Inflammatory macrophage treated with lipopolysaccharide for 4 hours (primary cell): ENCODE measurements around the gene OTOP2.
"Not testable (repeated sequence)": the region's sequence is repeated elsewhere in the genome, so short reads cannot be mapped to it uniquely, and the experiment has no call there.

ENCODE experiments used
- DNase-seq: peaks from one replicate; pipeline ENCODE4 v3.0.0-alpha.2; 2020

The OTOP2 gene

DNA sequence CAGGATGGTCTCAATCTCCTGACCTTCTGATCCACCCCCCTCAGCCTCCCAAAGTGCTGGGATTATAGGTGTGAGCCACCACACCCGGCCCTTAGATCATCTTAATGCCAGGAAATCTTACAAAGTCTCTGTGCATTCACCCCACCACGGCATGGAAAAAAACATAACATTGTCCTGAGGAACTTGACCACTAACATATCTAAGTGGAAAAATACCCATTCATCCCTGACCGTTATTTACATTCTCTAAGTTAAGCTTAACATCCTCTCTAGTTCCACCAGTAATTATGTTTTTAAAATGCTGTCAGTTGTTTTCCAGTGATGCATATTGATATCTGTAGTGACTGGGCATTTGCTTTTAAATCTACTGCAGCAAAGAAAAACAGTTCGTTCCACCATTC is 51.9 kb downstream of the OTOP2 start:
- no peak for DNase-seq

DNA sequence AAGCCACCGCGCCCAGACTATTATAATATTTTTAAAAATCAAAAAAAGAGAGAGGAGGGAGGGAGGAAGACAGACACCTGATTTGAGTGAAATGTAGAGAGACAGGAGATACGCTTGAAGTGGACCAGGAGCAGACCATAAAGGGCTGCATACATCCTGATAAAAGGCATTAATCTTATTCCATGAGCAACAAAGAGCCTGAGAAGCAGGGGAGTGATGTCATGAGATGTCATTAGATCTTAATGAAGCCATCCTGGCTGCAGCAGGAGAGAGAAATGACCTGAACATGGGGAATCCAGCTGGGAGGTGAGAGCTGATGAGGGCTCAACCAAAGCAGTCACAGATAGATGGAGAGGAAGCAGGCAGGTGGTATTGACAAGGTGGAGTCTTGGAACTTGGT is 53.7 kb downstream of the OTOP2 start:
- DNase-seq = no peak

DNA sequence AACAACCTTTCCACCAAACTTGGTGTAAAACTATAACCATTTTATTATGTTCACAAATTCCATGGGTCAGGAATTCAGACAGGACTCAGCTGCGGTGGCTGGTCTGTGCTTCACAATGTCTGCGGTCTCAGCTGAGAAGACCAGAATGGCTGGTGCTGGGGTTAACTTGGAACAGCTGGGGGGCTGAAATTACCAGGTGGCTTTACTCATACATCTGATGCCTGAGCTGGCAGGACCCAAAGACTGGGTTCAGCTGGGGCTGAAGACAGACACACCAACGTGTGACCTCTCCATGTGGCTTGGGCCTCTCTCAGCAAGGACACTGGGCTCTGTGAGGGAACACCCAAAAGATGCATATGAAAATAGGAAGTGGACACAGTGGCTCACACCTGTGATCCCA is 54.2 kb downstream of the OTOP2 start:
- no peak for DNase-seq

DNA sequence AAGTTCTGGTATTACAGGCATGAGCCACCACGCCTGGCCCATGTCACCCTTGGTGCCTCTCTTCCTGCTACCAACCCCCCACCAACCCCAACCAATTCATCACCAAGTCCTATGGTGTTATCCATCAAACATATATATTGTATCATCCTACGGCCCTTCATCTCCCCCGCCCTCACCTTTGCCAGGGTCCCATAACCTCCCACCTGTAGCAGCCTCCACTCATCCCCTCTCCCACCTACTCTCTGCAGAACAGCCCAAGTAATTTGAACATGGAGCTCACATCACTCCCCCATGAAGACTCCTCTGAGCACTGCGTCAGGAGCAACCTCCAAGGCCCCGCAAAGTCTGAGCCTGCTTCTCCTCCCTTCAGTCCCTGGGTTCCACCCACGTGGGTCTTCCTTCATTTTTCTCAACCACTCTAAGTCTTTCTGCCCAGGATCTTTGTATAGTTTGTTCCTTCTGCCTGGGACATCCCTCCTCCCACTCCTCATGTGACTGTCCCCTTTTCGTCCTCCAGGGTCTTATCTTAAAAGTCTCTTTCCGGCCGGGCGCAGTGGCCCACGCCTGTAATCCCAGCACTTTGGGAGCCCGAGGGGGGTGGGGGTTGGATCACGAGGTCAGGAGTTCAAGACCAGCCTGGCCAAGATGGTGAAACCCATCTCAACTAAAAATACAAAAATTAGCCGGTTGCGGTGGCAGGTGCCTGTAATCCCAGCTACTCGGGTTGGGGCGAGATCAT is 55.5 kb downstream of the OTOP2 start:
- DNase-seq = no peak

DNA sequence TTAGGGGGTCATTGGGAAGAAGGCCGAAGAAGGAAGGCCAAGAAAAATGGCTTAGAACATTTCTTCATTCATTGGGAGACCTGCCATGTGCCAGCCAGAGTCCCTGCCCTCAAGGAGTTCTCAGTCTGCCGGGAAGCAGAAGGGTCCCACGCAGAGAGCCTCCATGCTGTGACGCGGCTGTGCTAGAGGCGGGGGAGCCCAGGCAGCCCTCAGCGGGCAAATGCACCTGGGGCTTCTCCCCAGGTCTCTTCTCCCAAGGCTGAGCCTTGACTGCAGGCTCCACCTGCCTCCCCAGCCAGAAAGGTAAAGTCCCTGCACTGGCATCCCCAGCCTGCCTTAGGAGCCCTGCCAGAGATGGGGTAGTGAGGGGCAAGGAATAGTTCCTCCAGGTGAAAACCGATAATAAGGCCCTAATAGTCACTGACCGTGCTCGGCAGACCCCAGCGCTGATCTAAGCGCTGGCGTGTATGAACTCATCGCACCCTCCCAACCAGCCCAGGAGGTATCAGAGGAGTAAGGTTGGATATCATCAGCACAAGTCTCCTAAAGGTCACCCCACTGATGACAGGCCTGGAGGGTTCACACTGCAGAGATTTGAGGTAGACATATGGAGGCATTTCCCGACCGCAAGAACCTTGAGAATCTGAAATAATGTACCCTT is 57.4 kb downstream of the OTOP2 start:
- no peak for DNase-seq

DNA sequence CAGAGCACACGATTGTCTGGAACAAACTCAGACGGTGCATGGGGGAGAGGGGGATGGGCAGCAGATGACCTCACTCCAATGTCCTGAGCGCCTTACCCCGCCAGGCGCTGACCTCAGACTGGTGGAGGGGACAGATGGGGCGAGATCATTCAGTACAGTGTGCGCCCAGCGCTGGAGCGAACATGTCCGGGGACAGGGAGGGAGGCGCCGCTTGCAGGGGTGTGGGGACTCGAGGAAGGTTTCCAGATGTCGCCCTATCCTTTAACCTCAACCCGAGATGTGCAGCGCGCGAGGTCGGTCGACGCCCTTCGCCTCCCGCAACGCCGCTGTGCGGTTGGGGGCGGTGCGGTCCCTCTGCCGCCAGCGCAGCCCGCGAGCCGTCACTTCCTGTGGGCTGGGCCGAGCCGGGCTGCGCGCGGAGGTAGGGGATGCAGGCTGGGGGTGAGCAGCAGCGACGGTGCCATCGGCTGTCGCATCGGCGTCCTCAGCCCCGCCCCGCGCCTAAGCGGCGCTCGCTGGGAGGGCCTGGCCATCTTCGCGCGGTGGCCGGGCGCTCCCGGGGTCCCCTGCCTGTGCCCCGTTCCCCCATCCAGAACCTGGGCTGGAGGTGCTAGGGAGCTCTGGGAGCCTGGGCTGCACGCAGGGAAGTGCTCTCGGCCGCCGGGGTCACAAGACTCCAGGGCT is 58.0 kb downstream of the OTOP2 start:
- peak; percentile 32 for DNase-seq

DNA sequence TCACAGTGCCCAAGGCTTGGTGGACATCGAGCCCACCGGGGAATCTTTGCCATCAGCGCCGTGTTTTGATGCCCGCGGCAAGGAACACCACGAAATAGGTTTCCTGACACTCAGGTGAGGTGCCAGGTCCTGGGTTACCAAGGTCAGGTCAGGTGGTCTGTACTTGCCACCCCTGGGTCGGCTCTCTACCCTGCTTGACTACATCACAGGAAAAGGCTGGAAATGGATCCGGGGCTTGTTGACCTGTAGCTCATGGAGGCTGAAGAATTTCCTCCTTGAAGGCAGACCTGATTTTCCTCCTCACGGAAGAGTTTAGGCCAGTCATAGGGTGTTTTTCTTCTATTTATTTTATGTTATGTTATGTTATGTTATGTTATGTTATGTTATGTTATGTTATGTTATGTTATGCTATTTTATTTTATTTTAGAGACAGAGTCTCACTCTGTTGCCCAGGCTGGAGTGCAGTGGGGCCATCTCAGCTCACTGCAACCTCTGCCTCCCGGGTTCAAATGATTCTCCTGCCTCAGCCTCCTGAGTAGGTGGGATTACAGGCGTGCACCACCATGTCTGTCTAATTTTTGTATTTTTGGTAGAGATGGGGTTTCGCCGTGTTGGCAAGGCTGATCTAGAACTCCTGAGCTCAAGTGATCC is 58.7 kb downstream of the OTOP2 start:
- not testable (repeated sequence) for DNase-seq
